IMR-90 (cell line): ENCODE results near the gene IL18R1. TPM values are rescaled to one million over a fixed set of nuclear protein-coding genes. Genes with fewer than 3 reads are reported as not detected.

Experiments used
- ATAC-seq: fragments of 200-7000 bp; cut with Tn5 transposase; 2 replicates; pipeline ENCODE4 v1.9.1; 2020; ENCODE audit warnings: low read depth, mild to moderate bottlenecking, moderate library complexity
- BruUV-seq: library from RNA; stranded (reverse); fragments of 400-500 nt; replicated peaks from 2 replicates; lab custom pipeline; 2021; lab: Mats Ljungman, UMichigan
- CTCF ChIA-PET: fragments of 300-600 bp; formaldehyde crosslinking; extraction: SDS; loops from one replicate; lab custom pipeline; 2021; ENCODE audit warnings: antibody characterized with exemption; lab: Yijun Ruan, JAX
- POLR2A ChIA-PET: fragments of 300-600 bp; sonication (Branson Sonifier 250); formaldehyde crosslinking; loops from one replicate; lab custom pipeline; 2022; ENCODE audit warnings: antibody characterized with exemption; ENCODE audit not compliant: unreplicated experiment; lab: Charles Lee
- DNase-seq: peaks from one replicate; pipeline ENCODE4 v3.0.0; 2013
- H2AFZ ChIP-seq: replicated peaks from 2 replicates; pipeline ENCODE3; 2013; ENCODE audit warnings: low read length, mild to moderate bottlenecking; ENCODE audit not compliant: poor library complexity
- H2AK5ac ChIP-seq: 2 replicates; pipeline ENCODE4 v1.6.1; 2013; ENCODE audit warnings: low read depth, low read length, inconsistent platforms
- H2AK9ac ChIP-seq: replicated peaks from 2 replicates; pipeline ENCODE3; 2013; ENCODE audit warnings: mild to moderate bottlenecking, low read depth, low read length, moderate library complexity; ENCODE audit not compliant: poor library complexity
- H2BK120ac ChIP-seq: 2 replicates; pipeline ENCODE4 v1.6.1; 2013; ENCODE audit warnings: low read depth, low read length, inconsistent platforms
- H2BK15ac ChIP-seq: 3 replicates; pipeline ENCODE4 v1.6.1; 2013; ENCODE audit warnings: low read depth, low read length, inconsistent platforms
- H2BK20ac ChIP-seq: 2 replicates; pipeline ENCODE4 v1.6.1; 2013; ENCODE audit warnings: low read depth, mild to moderate bottlenecking, inconsistent platforms, low read length, moderate library complexity
- H2BK5ac ChIP-seq: 2 replicates; pipeline ENCODE4 v1.6.1; 2013; ENCODE audit warnings: mild to moderate bottlenecking, low read depth, low read length, inconsistent platforms; ENCODE audit not compliant: poor library complexity, severe bottlenecking
- H3K14ac ChIP-seq: replicated peaks from 2 replicates; pipeline ENCODE4 v1.6.1; 2013; ENCODE audit warnings: low read depth, low read length, inconsistent platforms
- H3K18ac ChIP-seq: 2 replicates; pipeline ENCODE4 v1.6.1; 2013; ENCODE audit warnings: low read depth, low read length, control low read depth
- H3K23ac ChIP-seq: 2 replicates; pipeline ENCODE4 v1.6.1; 2013; ENCODE audit warnings: low read depth, low read length, inconsistent platforms
- H3K27ac ChIP-seq: 2 replicates; pipeline ENCODE4 v1.5.1; 2013; ENCODE audit warnings: mild to moderate bottlenecking, control low read depth, low read length; ENCODE audit not compliant: insufficient read depth
- H3K27me3 ChIP-seq: 2 replicates; pipeline ENCODE4 v1.6.1; 2013; ENCODE audit warnings: low read length; ENCODE audit not compliant: control insufficient read depth, insufficient read depth
- H3K36me3 ChIP-seq: 2 replicates; pipeline ENCODE4 v1.6.1; 2013; ENCODE audit warnings: low read length, mixed read lengths; ENCODE audit not compliant: control insufficient read depth, insufficient read depth
- H3K4ac ChIP-seq: 2 replicates; pipeline ENCODE4 v1.6.1; 2013; ENCODE audit warnings: low read depth, low read length, inconsistent platforms
- H3K4me1 ChIP-seq: 2 replicates; pipeline ENCODE4 v1.6.1; 2013; ENCODE audit warnings: low read length, mixed read lengths; ENCODE audit not compliant: control insufficient read depth, insufficient read depth
- H3K4me2 ChIP-seq: 2 replicates; pipeline ENCODE4 v1.6.1; 2013; ENCODE audit warnings: low read depth, mild to moderate bottlenecking, control low read depth, low read length, moderate library complexity
- H3K4me3 ChIP-seq: 2 replicates; pipeline ENCODE4 v1.5.1; 2013; ENCODE audit warnings: low read depth, mild to moderate bottlenecking, control low read depth, low read length, moderate library complexity; ENCODE audit not compliant: insufficient read depth
- H3K56ac ChIP-seq: 2 replicates; pipeline ENCODE4 v1.6.1; 2013; ENCODE audit warnings: low read length, inconsistent platforms; ENCODE audit not compliant: insufficient read depth; ENCODE audit errors: extremely low read depth
- H3K79me1 ChIP-seq, 2 experiments: 2 replicates each; pipeline ENCODE4 v1.6.1; 2013; ENCODE audit warnings: low read length in 2 of 2, inconsistent platforms in 1 of 2, low read depth in 1 of 2
- H3K9ac ChIP-seq: 2 replicates; pipeline ENCODE4 v1.6.1; 2013; ENCODE audit warnings: low read depth, low read length, control low read depth
- H3K9me1 ChIP-seq: 2 replicates; pipeline ENCODE4 v1.6.1; 2013; ENCODE audit warnings: low read length, inconsistent platforms; ENCODE audit not compliant: insufficient read depth
- H3K9me3 ChIP-seq: 2 replicates; pipeline ENCODE4 v1.6.1; 2013; ENCODE audit warnings: low read length; ENCODE audit not compliant: control insufficient read depth, insufficient read depth
- H4K20me1 ChIP-seq: 2 replicates; pipeline ENCODE4 v1.6.1; 2013; ENCODE audit warnings: low read length, inconsistent platforms; ENCODE audit not compliant: insufficient read depth
- H4K5ac ChIP-seq: 2 replicates; pipeline ENCODE4 v1.6.1; 2013; ENCODE audit warnings: mild to moderate bottlenecking, low read depth, low read length, control low read depth
- H4K8ac ChIP-seq, 2 experiments: 2 replicates each; pipeline ENCODE4 v1.6.1; 2013; ENCODE audit warnings: low read depth in 2 of 2, low read length in 2 of 2, control low read depth in 1 of 2, inconsistent platforms in 1 of 2
- H4K91ac ChIP-seq: 2 replicates; pipeline ENCODE4 v1.6.1; 2013; ENCODE audit warnings: low read depth, low read length, inconsistent platforms; ENCODE audit not compliant: insufficient read depth
- CEBPB ChIP-seq: IDR thresholded peaks from 2 replicates; pipeline ENCODE4 v1.6.1; 2012; ENCODE audit warnings: low read depth, low read length, improper control_type of control experiment
- CHD1 ChIP-seq: IDR thresholded peaks from 2 replicates; pipeline ENCODE4 v1.6.1; 2012; ENCODE audit warnings: low read depth, low read length, improper control_type of control experiment
- CTCF ChIP-seq: conservative IDR thresholded peaks from 2 replicates; pipeline ENCODE4 v1.5.1; 2012; ENCODE audit warnings: mild to moderate bottlenecking, low read depth, low read length, improper control_type of control experiment
- ELK1 ChIP-seq: fragments of 150-350 bp; IDR thresholded peaks from 2 replicates; pipeline ENCODE4 v1.6.1; 2016; ENCODE audit warnings: low read depth, mild to moderate bottlenecking, low read length, moderate library complexity, borderline replicate concordance
- FOS ChIP-seq: fragments of 150-350 bp; IDR thresholded peaks from 2 replicates; pipeline ENCODE4 v1.6.1; 2016; ENCODE audit warnings: low read depth, low read length
- MXI1 ChIP-seq: IDR thresholded peaks from 2 replicates; pipeline ENCODE4 v1.6.1; 2012; ENCODE audit warnings: low read depth, mild to moderate bottlenecking, low read length, moderate library complexity, borderline replicate concordance
- NFE2L2 ChIP-seq: fragments of 150-350 bp; IDR thresholded peaks from 2 replicates; pipeline ENCODE4 v1.6.1; 2016; ENCODE audit warnings: low read depth, mild to moderate bottlenecking, low read length
- RAD21 ChIP-seq: IDR thresholded peaks from 2 replicates; pipeline ENCODE4 v1.6.1; 2012; ENCODE audit warnings: low read length, improper control_type of control experiment
- RCOR1 ChIP-seq: IDR thresholded peaks from 2 replicates; pipeline ENCODE4 v1.6.1; 2012; ENCODE audit warnings: mild to moderate bottlenecking, low read length, improper control_type of control experiment; ENCODE audit not compliant: insufficient replicate concordance
- RFX5 ChIP-seq: IDR thresholded peaks from 2 replicates; pipeline ENCODE4 v1.8.0; 2012; ENCODE audit warnings: low read depth, mild to moderate bottlenecking, low read length, moderate library complexity
- SMC3 ChIP-seq: fragments of 150-350 bp; IDR thresholded peaks from 2 replicates; pipeline ENCODE4 v1.6.1; 2016; ENCODE audit warnings: low read depth, mild to moderate bottlenecking, antibody characterized with exemption, low read length, moderate library complexity
- WGBS, 2 experiments: methylation state at CpG; one replicate each; pipeline versions ENCODE4 v1.1.5 to v1.1.7; 2013; ENCODE audit warnings: missing lambda C conversion rate in 2 of 2; ENCODE audit not compliant: insufficient read length in 1 of 2; ENCODE audit errors: extremely low coverage in 2 of 2; 5-methylcytosine and 5-hydroxymethylcytosine counted together
- dilution Hi-C: fragments of 300-500 bp; cut with HindIII; formaldehyde crosslinking; loops from one replicate; pipeline ENCODE4 v1.14.3; 2018; ENCODE audit warnings: low sequenced_read_pairs; ENCODE audit not compliant: unreplicated experiment
- in situ Hi-C: fragments of 300-500 bp; cut with MboI; formaldehyde crosslinking; loops from 3 replicates; pipeline ENCODE4 v1.14.3; 2019; ENCODE audit warnings: low sequenced_read_pairs, inconsistent platforms, mixed read lengths
- intact Hi-C: fragments of 100-400 bp; cut with micrococcal nuclease; formaldehyde crosslinking; loops from 2 replicates; pipeline ENCODE4 v1.10.0; 2022
- polyA plus RNA-seq, 3 experiments: library from polyadenylated mRNA; depleted of rRNA; stranded (reverse); fragments of >200 nt; gene quantifications; 2 replicates each; pipeline ENCODE4 v1.2.3, GENCODE V29; 2012; ENCODE audit warnings: low replicate concordance in 1 of 3
- total RNA-seq: library from RNA; depleted of rRNA; stranded (reverse); fragments of >200 nt; gene quantifications from 2 replicates; pipeline ENCODE4 v1.2.3, GENCODE V29; 2012
- TF ChIP-seq, protein P1 (sequence below): fragments of 150-350 bp; IDR thresholded peaks from 2 replicates; pipeline ENCODE4 v1.6.1; 2017; ENCODE audit warnings: mild to moderate bottlenecking, antibody characterized with exemption, low read length, low read depth

Gene IL18R1
- total and polyA plus RNA-seq, 2 of the 4 experiments (the other 2 are of a cell fraction): 0.18 to 0.24 TPM

DNA sequence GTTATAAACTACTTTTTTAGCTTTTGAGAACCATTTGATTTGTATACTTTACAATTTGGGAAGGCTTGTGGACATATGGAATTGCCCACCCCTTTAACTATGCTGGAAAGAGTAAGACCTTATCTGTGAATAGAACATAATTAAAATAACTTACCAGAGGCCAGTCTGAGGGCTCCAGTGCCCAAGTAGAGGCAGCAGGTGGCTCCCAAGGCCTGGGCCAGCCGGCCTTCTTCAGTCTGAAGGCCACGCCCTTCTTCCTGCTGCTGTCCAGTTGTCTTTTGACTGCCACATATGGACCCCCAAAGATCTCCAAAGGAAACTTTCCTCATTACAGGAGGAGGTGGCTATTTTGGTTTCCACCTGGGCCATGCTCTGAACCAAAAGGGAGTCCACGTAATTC is 55.4 kb downstream of the IL18R1 start:
- POLR2A ChIA-PET: no interaction called here
- Histone ChIP-seq H2BK120ac (no peak overlapping the region), H4K20me1 (no peaks in the 10 kb centered on the region), H3K56ac (no peak overlapping the region), H4K8ac (no peak overlapping the region), H3K4me3 (no peak overlapping the region), H3K9ac (no peak overlapping the region), H3K14ac (no peak overlapping the region), H3K36me3 (no peaks in the 10 kb centered on the region), H2BK5ac (no peak overlapping the region), H2AK5ac (no peak overlapping the region), H4K91ac (no peak overlapping the region), H2BK15ac (no peak overlapping the region), H3K9me3 (peaks cover 9% of the 10 kb centered on the region; the same call in 1 of the 2 replicates), H3K23ac (no peak overlapping the region), H3K27ac (no peak overlapping the region), H2BK20ac (no peak overlapping the region), H3K79me1 (no peaks in the 10 kb centered on the region), H3K9me1 (no peaks in the 10 kb centered on the region), H3K27me3 (peaks cover 2% of the 10 kb centered on the region; the same call in 1 of the 2 replicates), H2AK9ac (no peak overlapping the region), H3K4me2 (no peak overlapping the region), H3K4ac (no peak overlapping the region), H3K4me1 (no peaks in the 10 kb centered on the region), H3K18ac (no peak overlapping the region), H2AFZ (no peak overlapping the region), H4K5ac (no peak overlapping the region)
- WGBS, 2 experiments: no CpG with 5 or more reads among the region's 3 CpGs
- no peak for ATAC-seq
- CTCF ChIA-PET: no interaction called here
- DNase-seq: no peak
- in situ Hi-C loops (no loop called here), intact Hi-C loops (no loop called here), dilution Hi-C loops (no loop called here)
- no TSS peak for BruUV-seq
- no peak for TF ChIP-seq CEBPB
- no peak for TF ChIP-seq CTCF
- no peak for TF ChIP-seq SMC3
- no peak for TF ChIP-seq RAD21
- TF ChIP-seq CHD1: no peak
- no peak for TF ChIP-seq RCOR1
- TF ChIP-seq MXI1: no peak
- TF ChIP-seq FOS: no peak
- no peak for TF ChIP-seq NFE2L2
- TF ChIP-seq, protein P1, sequence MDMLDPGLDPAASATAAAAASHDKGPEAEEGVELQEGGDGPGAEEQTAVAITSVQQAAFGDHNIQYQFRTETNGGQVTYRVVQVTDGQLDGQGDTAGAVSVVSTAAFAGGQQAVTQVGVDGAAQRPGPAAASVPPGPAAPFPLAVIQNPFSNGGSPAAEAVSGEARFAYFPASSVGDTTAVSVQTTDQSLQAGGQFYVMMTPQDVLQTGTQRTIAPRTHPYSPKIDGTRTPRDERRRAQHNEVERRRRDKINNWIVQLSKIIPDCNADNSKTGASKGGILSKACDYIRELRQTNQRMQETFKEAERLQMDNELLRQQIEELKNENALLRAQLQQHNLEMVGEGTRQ: no peak
- no peak for TF ChIP-seq ELK1
- TF ChIP-seq RFX5: no peak
